SK-N-SH treated with all-trans-retinoic acid at 6 μM for 48 hours (cell line): ENCODE data around the gene NCAN.
"Not testable (repeated sequence)": the region's sequence is repeated elsewhere in the genome, so short reads cannot be mapped to it uniquely, and the experiment has no call there.

Source experiments
- ARNTL ChIP-seq: fragments of 450-650 bp; formaldehyde crosslinking; IDR thresholded peaks from 2 replicates; pipeline ENCODE4 v1.5.0; 2020; ENCODE audit warnings: low read depth, mild to moderate bottlenecking, moderate library complexity, borderline replicate concordance
- CREB5 ChIP-seq: fragments of 250-450 bp; sonication (Bioruptor Pico); IDR thresholded peaks from 2 replicates; pipeline ENCODE4 v1.5.1; 2020; ENCODE audit warnings: low read depth, mild to moderate bottlenecking, moderate library complexity
- CSDC2 ChIP-seq: fragments of 250-450 bp; sonication (Bioruptor Pico); IDR thresholded peaks from 2 replicates; pipeline ENCODE4 v1.5.0; 2020; ENCODE audit warnings: mild to moderate bottlenecking, moderate library complexity
- CSRNP3 ChIP-seq: fragments of 250-450 bp; sonication (Bioruptor Pico); IDR thresholded peaks from 2 replicates; pipeline ENCODE4 v1.5.1; 2021; ENCODE audit warnings: mild to moderate bottlenecking, moderate library complexity
- PATZ1 ChIP-seq: fragments of 250-450 bp; sonication (Bioruptor Pico); IDR thresholded peaks from 2 replicates; pipeline ENCODE4 v1.8.0; 2020; ENCODE audit warnings: mild to moderate bottlenecking, moderate library complexity, borderline replicate concordance
- RARB ChIP-seq: fragments of 250-450 bp; sonication (Bioruptor Pico); IDR thresholded peaks from 2 replicates; pipeline ENCODE4 v1.8.0; 2021; ENCODE audit warnings: mild to moderate bottlenecking, moderate library complexity
- SNAI2 ChIP-seq: fragments of 250-450 bp; sonication (Bioruptor Pico); IDR thresholded peaks from 2 replicates; pipeline ENCODE4 v1.5.0; 2020; ENCODE audit warnings: mild to moderate bottlenecking, moderate library complexity
- TCF4 ChIP-seq: fragments of 250-450 bp; sonication (Bioruptor Pico); IDR thresholded peaks from 2 replicates; pipeline ENCODE4 v1.8.0; 2021; ENCODE audit warnings: mild to moderate bottlenecking, moderate library complexity, borderline replicate concordance
- TOX ChIP-seq: fragments of 250-450 bp; sonication (Bioruptor Pico); IDR thresholded peaks from 2 replicates; pipeline ENCODE4 v1.8.0; 2021; ENCODE audit warnings: mild to moderate bottlenecking, moderate library complexity, borderline replicate concordance
- ZFP3 ChIP-seq: fragments of 250-450 bp; sonication (Bioruptor Pico); IDR thresholded peaks from 2 replicates; pipeline ENCODE4 v1.5.0; 2020; ENCODE audit warnings: mild to moderate bottlenecking, moderate library complexity
- ZFP30 ChIP-seq: fragments of 450-650 bp; formaldehyde crosslinking; IDR thresholded peaks from 2 replicates; pipeline ENCODE4 v1.5.0; 2022; ENCODE audit warnings: mild to moderate bottlenecking, moderate library complexity
- ZNF565 ChIP-seq: fragments of 450-650 bp; formaldehyde crosslinking; conservative IDR thresholded peaks from 2 replicates; pipeline ENCODE4 v1.5.0; 2020; ENCODE audit warnings: low read depth, mild to moderate bottlenecking, moderate library complexity

- not testable (repeated sequence) for TF ChIP-seq CREB5; RARB (CRISPR knock-in tag); TOX; ZFP30 (CRISPR knock-in tag); PATZ1; SNAI2 (CRISPR knock-in tag); ZFP3 (CRISPR knock-in tag); TCF4 (CRISPR knock-in tag); ZNF565 (CRISPR knock-in tag); CSRNP3 (CRISPR knock-in tag); ARNTL (CRISPR knock-in tag); CSDC2 (CRISPR knock-in tag)
These were observed 41.7 kb downstream of the NCAN start for GRCh38 chr19:19253409-19253808.
